Central memory CD8-positive, alpha-beta T cell (primary cell): Measurements from ENCODE around the gene FOXO3.
A peak's percentile ranks its signal among the peaks of the same experiment; 100 is the strongest.

Source experiments
- ATAC-seq: fragments of 150-1000 bp; cut with Tn5 transposase; replicated peaks from 2 replicates; pipeline ENCODE4 v1.10.0; 2022; ENCODE audit warnings: mild to moderate bottlenecking, moderate FRiP score, moderate number of reproducible peaks; ENCODE audit not compliant: poor library complexity, severe bottlenecking; ENCODE audit errors: extremely low read depth
- DNase-seq, 2 donors: peaks; one replicate each; pipeline ENCODE4 v3.0.0; 2021; ENCODE audit warnings: low spot score in 2 of 2
- H3K27ac Mint-ChIP-seq: one replicate; pipeline ENCODE4 v1.8.0; 2022; ENCODE audit warnings: low read depth, mild to moderate bottlenecking, moderate library complexity, mixed read lengths
- H3K27me3 Mint-ChIP-seq: one replicate; pipeline ENCODE4 v1.8.0; 2022; ENCODE audit warnings: mixed read lengths
- H3K36me3 Mint-ChIP-seq: one replicate; pipeline ENCODE4 v1.8.0; 2022; ENCODE audit warnings: mild to moderate bottlenecking, moderate library complexity, mixed read lengths; ENCODE audit not compliant: insufficient read depth
- H3K4me1 Mint-ChIP-seq: one replicate; pipeline ENCODE4 v1.8.0; 2022; ENCODE audit warnings: mixed read lengths
- H3K4me3 Mint-ChIP-seq: one replicate; pipeline ENCODE4 v1.8.0; 2022; ENCODE audit warnings: mild to moderate bottlenecking, moderate library complexity, mixed read lengths
- H3K9me3 Mint-ChIP-seq: one replicate; pipeline ENCODE4 v1.8.0; 2022; ENCODE audit warnings: mixed read lengths

FOXO3 gene

GRCh38 chr6:108584323-108584722 is 23.6 kb downstream of the FOXO3 start:
- peaks cover 6% of the 10 kb centered on the region for H3K36me3 Mint-ChIP-seq
- DNase-seq (no peak), ATAC-seq (no peak)
- H3K27me3 Mint-ChIP-seq = no peaks in the 10 kb centered on the region
- peaks cover 79% of the 10 kb centered on the region for H3K4me1 Mint-ChIP-seq
- no peaks in the 10 kb centered on the region for H3K9me3 Mint-ChIP-seq
- no peak overlapping the region for H3K27ac Mint-ChIP-seq
- no peak overlapping the region for H3K4me3 Mint-ChIP-seq

GRCh38 chr6:108585359-108585758 is 24.6 kb downstream of the FOXO3 start:
- DNase-seq (no peak), ATAC-seq (no peak)
- H3K36me3 Mint-ChIP-seq = peaks cover 6% of the 10 kb centered on the region
- no peaks in the 10 kb centered on the region for H3K27me3 Mint-ChIP-seq
- no peaks in the 10 kb centered on the region for H3K9me3 Mint-ChIP-seq
- H3K27ac Mint-ChIP-seq = no peak overlapping the region
- no peak overlapping the region for H3K4me3 Mint-ChIP-seq
- H3K4me1 Mint-ChIP-seq = peaks cover 76% of the 10 kb centered on the region

GRCh38 chr6:108585921-108586536 is 25.3 kb downstream of the FOXO3 start:
- peak overlapping the region; percentile 47 for H3K27ac Mint-ChIP-seq
- DNase-seq = no peak

GRCh38 chr6:108587258-108588059 is 26.7 kb downstream of the FOXO3 start:
- Mint-ChIP-seq H3K27ac (no peak overlapping the region), H3K9me3 (no peaks in the 10 kb centered on the region), H3K4me3 (no peak overlapping the region), H3K36me3 (peaks cover 4% of the 10 kb centered on the region), H3K27me3 (no peaks in the 10 kb centered on the region), H3K4me1 (peaks cover 80% of the 10 kb centered on the region)
- DNase-seq (no peak), ATAC-seq (no peak)

More at GRCh38 chr6:108585921-108586536, 25.3 kb downstream of the FOXO3 start:
- Mint-ChIP-seq H3K27me3 (no peaks in the 10 kb centered on the region), H3K4me1 (peaks cover 76% of the 10 kb centered on the region), H3K4me3 (no peak overlapping the region), H3K36me3 (peaks cover 3% of the 10 kb centered on the region), H3K9me3 (no peaks in the 10 kb centered on the region)
- no peak for ATAC-seq

GRCh38 chr6:108588586-108588985 is 27.9 kb downstream of the FOXO3 start:
- no peak for ATAC-seq
- Mint-ChIP-seq H3K27me3 (no peaks in the 10 kb centered on the region), H3K9me3 (no peaks in the 10 kb centered on the region), H3K27ac (peak overlapping the region; percentile 63), H3K4me3 (peak overlapping the region; percentile 26), H3K36me3 (peaks cover 8% of the 10 kb centered on the region), H3K4me1 (peaks cover 79% of the 10 kb centered on the region)
- no peak for DNase-seq

- peaks cover 72% of the 10 kb centered on the region for H3K4me1 Mint-ChIP-seq
- ATAC-seq (no peak), DNase-seq (no peak)
- peaks cover 11% of the 10 kb centered on the region for H3K36me3 Mint-ChIP-seq
- H3K4me3 Mint-ChIP-seq = no peak overlapping the region
- H3K27ac Mint-ChIP-seq = peak overlapping the region; percentile 63
- no peaks in the 10 kb centered on the region for H3K9me3 Mint-ChIP-seq
- no peaks in the 10 kb centered on the region for H3K27me3 Mint-ChIP-seq
Observed at GRCh38 chr6:108589244-108589791, 28.6 kb downstream of the FOXO3 start.

- no peaks in the 10 kb centered on the region for H3K27me3 Mint-ChIP-seq
- no peak overlapping the region for H3K27ac Mint-ChIP-seq
- no peak for ATAC-seq
- H3K9me3 Mint-ChIP-seq = no peaks in the 10 kb centered on the region
- no peak for DNase-seq
- H3K36me3 Mint-ChIP-seq = peaks cover 11% of the 10 kb centered on the region
- peaks cover 74% of the 10 kb centered on the region for H3K4me1 Mint-ChIP-seq
- no peak overlapping the region for H3K4me3 Mint-ChIP-seq
Observed at GRCh38 chr6:108591040-108591816, 30.5 kb downstream of the FOXO3 start.

- no peaks in the 10 kb centered on the region for H3K27me3 Mint-ChIP-seq
- peak overlapping the region; percentile 54 for H3K27ac Mint-ChIP-seq
- peaks cover 11% of the 10 kb centered on the region for H3K36me3 Mint-ChIP-seq
- peaks cover 67% of the 10 kb centered on the region for H3K4me1 Mint-ChIP-seq
- peak; percentile 25 to 58 for DNase-seq
- peak overlapping the region; percentile 40 for H3K4me3 Mint-ChIP-seq
- ATAC-seq = peak; percentile 97
- H3K9me3 Mint-ChIP-seq = no peaks in the 10 kb centered on the region
Observed at GRCh38 chr6:108592371-108593337, 31.9 kb downstream of the FOXO3 start.

GRCh38 chr6:108594151-108594550 is 33.4 kb downstream of the FOXO3 start:
- Mint-ChIP-seq H3K27ac (no peak overlapping the region), H3K36me3 (peaks cover 8% of the 10 kb centered on the region), H3K27me3 (no peaks in the 10 kb centered on the region), H3K4me1 (peaks cover 62% of the 10 kb centered on the region), H3K4me3 (no peak overlapping the region), H3K9me3 (no peaks in the 10 kb centered on the region)
- DNase-seq (no peak), ATAC-seq (no peak)

GRCh38 chr6:108594640-108595039 is 33.9 kb downstream of the FOXO3 start:
- Mint-ChIP-seq H3K36me3 (peaks cover 8% of the 10 kb centered on the region), H3K9me3 (no peaks in the 10 kb centered on the region), H3K27ac (no peak overlapping the region), H3K4me3 (no peak overlapping the region), H3K4me1 (peaks cover 62% of the 10 kb centered on the region), H3K27me3 (no peaks in the 10 kb centered on the region)
- no peak for ATAC-seq
- no peak for DNase-seq

- peaks cover 10% of the 10 kb centered on the region for H3K36me3 Mint-ChIP-seq
- ATAC-seq = no peak
- no peak for DNase-seq
- no peak overlapping the region for H3K27ac Mint-ChIP-seq
- no peak overlapping the region for H3K4me3 Mint-ChIP-seq
- no peaks in the 10 kb centered on the region for H3K9me3 Mint-ChIP-seq
- peaks cover 45% of the 10 kb centered on the region for H3K4me1 Mint-ChIP-seq
- no peaks in the 10 kb centered on the region for H3K27me3 Mint-ChIP-seq
Observed at GRCh38 chr6:108596956-108597355, 36.2 kb downstream of the FOXO3 start.
